ENCODE results near the gene PPFIA1. TPM values are rescaled to one million over a fixed set of nuclear protein-coding genes. Genes with fewer than 3 reads are reported as not detected.
A peak's percentile ranks its signal among the peaks of the same experiment; 100 is the strongest.
"Not testable (repeated sequence)": the region's sequence is repeated elsewhere in the genome, so short reads cannot be mapped to it uniquely, and the experiment has no call there.

The PPFIA1 gene
- total RNA-seq, 1 donor from 2014 or later, result 52.3 TPM

DNA sequence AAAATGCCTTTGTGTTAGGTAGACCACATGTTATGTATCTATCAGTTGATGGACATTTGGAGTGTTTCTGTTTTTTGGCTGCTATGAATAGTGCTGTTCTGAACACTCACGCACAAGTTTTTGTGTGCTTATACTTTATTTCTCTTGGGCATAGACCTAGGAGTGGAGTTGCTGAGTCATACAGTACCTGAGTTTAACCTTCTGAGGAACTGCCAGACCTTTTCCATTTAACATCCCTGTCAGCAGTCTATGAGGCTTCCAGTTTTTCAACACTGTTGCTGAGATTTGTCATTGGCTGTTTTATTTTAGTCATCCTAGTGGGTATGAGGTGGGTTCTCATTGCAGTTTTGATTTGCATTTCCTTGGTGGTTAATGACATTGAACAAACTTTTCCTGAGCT, 132.2 kb downstream of the PPFIA1 start:
- no peaks in the 10 kb centered on the region for H3K9me3 Mint-ChIP-seq (ENCODE audit: unreplicated experiment)
- H3K36me3 Mint-ChIP-seq (ENCODE audit: low read depth, unreplicated experiment), result peaks cover 13% of the 10 kb centered on the region
- TF ChIP-seq, protein P1, sequence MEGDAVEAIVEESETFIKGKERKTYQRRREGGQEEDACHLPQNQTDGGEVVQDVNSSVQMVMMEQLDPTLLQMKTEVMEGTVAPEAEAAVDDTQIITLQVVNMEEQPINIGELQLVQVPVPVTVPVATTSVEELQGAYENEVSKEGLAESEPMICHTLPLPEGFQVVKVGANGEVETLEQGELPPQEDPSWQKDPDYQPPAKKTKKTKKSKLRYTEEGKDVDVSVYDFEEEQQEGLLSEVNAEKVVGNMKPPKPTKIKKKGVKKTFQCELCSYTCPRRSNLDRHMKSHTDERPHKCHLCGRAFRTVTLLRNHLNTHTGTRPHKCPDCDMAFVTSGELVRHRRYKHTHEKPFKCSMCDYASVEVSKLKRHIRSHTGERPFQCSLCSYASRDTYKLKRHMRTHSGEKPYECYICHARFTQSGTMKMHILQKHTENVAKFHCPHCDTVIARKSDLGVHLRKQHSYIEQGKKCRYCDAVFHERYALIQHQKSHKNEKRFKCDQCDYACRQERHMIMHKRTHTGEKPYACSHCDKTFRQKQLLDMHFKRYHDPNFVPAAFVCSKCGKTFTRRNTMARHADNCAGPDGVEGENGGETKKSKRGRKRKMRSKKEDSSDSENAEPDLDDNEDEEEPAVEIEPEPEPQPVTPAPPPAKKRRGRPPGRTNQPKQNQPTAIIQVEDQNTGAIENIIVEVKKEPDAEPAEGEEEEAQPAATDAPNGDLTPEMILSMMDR (IDR thresholded peaks at IDR 0.05; ENCODE audit: unreplicated experiment), result no peak
- peaks cover 47% of the 10 kb centered on the region for H3K4me1 Mint-ChIP-seq (ENCODE audit: unreplicated experiment)
- DNase-seq (ENCODE audit: low spot score), result no peak
- peaks cover 6% of the 10 kb centered on the region for H3K27me3 Mint-ChIP-seq (ENCODE audit: unreplicated experiment)
- H3K27ac Mint-ChIP-seq (ENCODE audit: unreplicated experiment), result peak overlapping the region; percentile 41
- peak overlapping the region; percentile 79 for H3K4me3 Mint-ChIP-seq (ENCODE audit: unreplicated experiment)

DNA sequence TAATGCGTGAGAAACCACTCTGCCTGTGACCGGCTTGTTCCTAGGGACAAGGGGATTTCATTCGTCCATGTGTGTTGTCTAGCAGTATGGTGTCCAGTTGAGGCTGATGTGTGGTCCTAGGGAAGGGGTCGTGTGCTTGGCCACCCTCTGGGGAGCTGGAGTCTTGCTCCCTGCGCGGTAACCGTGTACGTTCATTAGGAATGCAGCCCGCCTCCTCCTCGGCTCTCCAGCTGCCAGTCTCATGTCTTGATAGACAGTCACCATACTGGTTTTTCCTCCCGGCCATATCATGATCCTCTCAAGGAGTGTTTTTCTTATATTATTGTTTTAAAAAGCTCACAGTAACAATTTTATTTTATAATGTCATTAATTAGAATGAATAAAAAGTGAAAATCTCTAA, 133.8 kb downstream of the PPFIA1 start:
- peaks cover 46% of the 10 kb centered on the region for H3K4me1 Mint-ChIP-seq (ENCODE audit: unreplicated experiment)
- peaks cover 4% of the 10 kb centered on the region for H3K27me3 Mint-ChIP-seq (ENCODE audit: unreplicated experiment)
- peak overlapping the region; percentile 84 for H3K27ac Mint-ChIP-seq (ENCODE audit: unreplicated experiment)
- no peaks in the 10 kb centered on the region for H3K9me3 Mint-ChIP-seq (ENCODE audit: unreplicated experiment)
- TF ChIP-seq, protein P1 (IDR thresholded peaks at IDR 0.05; ENCODE audit: unreplicated experiment), result no peak
- H3K36me3 Mint-ChIP-seq (ENCODE audit: low read depth, unreplicated experiment), result peaks cover 19% of the 10 kb centered on the region
- DNase-seq (ENCODE audit: low spot score), result no peak
- H3K4me3 Mint-ChIP-seq (ENCODE audit: unreplicated experiment), result peak overlapping the region; percentile 15

DNA sequence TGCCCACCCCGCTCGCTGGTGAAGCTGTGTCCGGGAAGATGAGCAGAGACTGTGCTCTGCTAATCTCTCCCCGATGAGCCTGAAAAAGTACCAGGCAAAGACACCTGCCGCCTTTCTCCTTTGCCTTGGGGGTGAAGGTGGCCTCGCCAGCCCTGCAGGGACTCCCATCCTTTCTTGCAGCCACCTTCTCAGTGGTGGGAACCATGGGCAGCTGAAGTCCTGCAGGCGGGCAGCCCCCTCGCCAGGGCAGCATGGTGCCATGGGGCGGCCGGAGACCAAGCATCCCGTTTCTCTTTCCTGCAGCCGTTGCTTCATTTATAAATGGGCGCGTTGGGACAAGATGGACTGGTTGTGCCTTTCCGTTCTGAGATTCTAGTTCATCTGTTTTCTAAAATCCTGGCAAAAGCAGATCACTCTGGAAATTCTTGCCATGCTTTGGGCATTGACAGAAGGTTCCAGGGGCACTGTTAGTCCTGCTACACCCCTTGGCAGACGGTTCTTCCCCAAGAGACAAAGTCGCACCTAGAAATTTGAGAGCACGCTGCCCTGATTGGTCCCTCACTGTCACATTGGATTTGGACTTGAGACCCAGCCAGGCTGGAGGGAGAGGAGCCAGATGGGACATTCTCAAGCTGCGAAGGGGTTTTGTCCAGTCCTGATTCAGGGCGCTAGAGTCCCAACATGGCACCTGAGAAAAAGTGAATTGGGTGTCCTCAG, 135.3 kb downstream of the PPFIA1 start:
- H3K27me3 Mint-ChIP-seq (ENCODE audit: unreplicated experiment), result peaks cover 4% of the 10 kb centered on the region
- peak overlapping the region; percentile 92 for H3K27ac Mint-ChIP-seq (ENCODE audit: unreplicated experiment)
- no peak for DNase-seq (ENCODE audit: low spot score)
- no peaks in the 10 kb centered on the region for H3K9me3 Mint-ChIP-seq (ENCODE audit: unreplicated experiment)
- TF ChIP-seq, protein P1 (IDR thresholded peaks at IDR 0.05; ENCODE audit: unreplicated experiment), result no peak
- no peak overlapping the region for H3K4me3 Mint-ChIP-seq (ENCODE audit: unreplicated experiment)
- H3K4me1 Mint-ChIP-seq (ENCODE audit: unreplicated experiment), result peaks cover 37% of the 10 kb centered on the region
- peaks cover 32% of the 10 kb centered on the region for H3K36me3 Mint-ChIP-seq (ENCODE audit: low read depth, unreplicated experiment)

DNA sequence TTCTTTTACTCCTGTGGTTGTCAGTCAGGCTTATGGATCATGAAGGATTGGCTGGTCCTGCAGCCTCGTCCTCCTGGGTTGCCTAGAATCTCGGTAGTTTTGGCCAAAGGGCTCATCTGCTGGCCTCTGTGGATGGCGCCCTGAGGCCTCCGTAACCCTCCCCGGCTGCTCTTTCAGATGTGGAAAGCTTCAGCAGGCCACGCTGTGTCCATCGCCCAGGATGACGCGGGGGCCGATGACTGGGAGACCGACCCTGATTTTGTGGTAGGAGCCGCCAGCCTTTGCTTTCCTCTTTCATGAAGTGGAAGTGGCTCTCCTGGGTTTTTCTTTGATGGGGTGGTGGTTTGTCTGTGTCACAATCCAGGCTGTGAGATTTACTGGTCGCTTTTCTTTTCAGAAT, 136.6 kb downstream of the PPFIA1 start:
- Mint-ChIP-seq H3K27me3 (ENCODE audit: unreplicated experiment) (peaks cover 3% of the 10 kb centered on the region), H3K27ac (ENCODE audit: unreplicated experiment) (peak overlapping the region; percentile 16), H3K4me3 (ENCODE audit: unreplicated experiment) (peak overlapping the region; percentile 40), H3K36me3 (ENCODE audit: low read depth, unreplicated experiment) (peaks cover 42% of the 10 kb centered on the region), H3K9me3 (ENCODE audit: unreplicated experiment) (no peaks in the 10 kb centered on the region), H3K4me1 (ENCODE audit: unreplicated experiment) (peaks cover 36% of the 10 kb centered on the region)
- DNase-seq (ENCODE audit: low spot score), result no peak
- TF ChIP-seq, protein P1 (IDR thresholded peaks at IDR 0.05; ENCODE audit: unreplicated experiment), result no peak

DNA sequence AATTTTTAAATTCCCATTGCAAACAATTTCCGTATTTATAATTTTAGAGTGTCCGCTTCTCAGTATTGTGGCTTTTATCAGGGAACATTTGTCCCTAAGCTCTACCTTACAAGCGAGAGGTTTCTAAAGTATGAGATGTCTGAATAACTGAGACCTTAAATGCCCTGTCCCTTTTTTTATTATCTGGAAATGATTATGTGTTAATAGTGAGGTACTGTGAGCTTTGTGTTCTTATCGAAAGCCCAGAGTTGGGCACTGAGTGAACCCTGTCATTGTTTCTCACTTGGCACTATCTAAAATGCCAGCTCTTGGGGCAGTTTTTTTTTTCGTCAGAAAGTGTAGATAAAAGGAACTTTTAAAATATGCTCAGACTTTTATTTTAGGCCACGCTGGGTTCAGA, 137.3 kb downstream of the PPFIA1 start:
- peaks cover 29% of the 10 kb centered on the region for H3K4me1 Mint-ChIP-seq (ENCODE audit: unreplicated experiment)
- H3K36me3 Mint-ChIP-seq (ENCODE audit: low read depth, unreplicated experiment), result peaks cover 47% of the 10 kb centered on the region
- DNase-seq (ENCODE audit: low spot score), result no peak
- no peak overlapping the region for H3K27ac Mint-ChIP-seq (ENCODE audit: unreplicated experiment)
- H3K9me3 Mint-ChIP-seq (ENCODE audit: unreplicated experiment), result no peaks in the 10 kb centered on the region
- TF ChIP-seq, protein P1 (IDR thresholded peaks at IDR 0.05; ENCODE audit: unreplicated experiment), result no peak
- peak overlapping the region; percentile 25 for H3K4me3 Mint-ChIP-seq (ENCODE audit: unreplicated experiment)
- H3K27me3 Mint-ChIP-seq (ENCODE audit: unreplicated experiment), result no peaks in the 10 kb centered on the region

DNA sequence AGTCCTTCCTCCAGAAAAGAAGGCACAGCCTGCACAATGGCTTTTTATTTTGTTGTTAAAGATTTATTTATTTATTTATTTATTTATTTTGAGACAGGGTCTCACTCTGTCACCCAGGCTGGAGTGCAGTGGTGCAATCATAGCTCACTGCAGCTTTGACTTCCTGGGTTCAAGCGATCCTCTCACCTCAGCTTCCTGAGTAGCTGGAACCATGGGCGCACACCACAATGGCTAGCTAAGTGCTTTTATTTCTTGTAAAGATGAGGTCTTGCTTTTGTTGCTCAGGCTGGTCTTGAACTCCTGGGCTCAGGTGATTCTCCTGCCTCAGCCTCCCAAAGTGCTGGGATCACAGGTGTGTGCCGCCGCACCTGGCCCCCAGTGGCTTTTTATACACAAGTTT, 137.8 kb downstream of the PPFIA1 start:
- H3K27ac Mint-ChIP-seq (ENCODE audit: unreplicated experiment); H3K27me3 Mint-ChIP-seq (ENCODE audit: unreplicated experiment); H3K4me3 Mint-ChIP-seq (ENCODE audit: unreplicated experiment); DNase-seq (ENCODE audit: low spot score); H3K9me3 Mint-ChIP-seq (ENCODE audit: unreplicated experiment): not testable (repeated sequence)
- H3K36me3 Mint-ChIP-seq (ENCODE audit: low read depth, unreplicated experiment), result peaks cover 52% of the 10 kb centered on the region
- H3K4me1 Mint-ChIP-seq (ENCODE audit: unreplicated experiment), result peaks cover 28% of the 10 kb centered on the region

Data from endothelial cell (in vitro differentiated cells).